ENCODE data around the gene CNKSR3. TPM values are rescaled to one million over a fixed set of nuclear protein-coding genes. Genes with fewer than 3 reads are reported as not detected.

Gene CNKSR3
- total and polyA plus RNA-seq, 5 donors: 7.9 to 21.1 (median 18.1) TPM

GRCh38 chr6:154502553-154502952 lies 7.9 kb downstream of the CNKSR3 start:
- Histone ChIP-seq H3K27me3 (ENCODE audit: control insufficient read depth, insufficient read depth) (no peaks in the 10 kb centered on the region), H3K4me3 (ENCODE audit: low read length) (no peak overlapping the region), H3K4me1 (ENCODE audit: control insufficient read depth, insufficient read depth, low read length) (peaks cover 2% of the 10 kb centered on the region), H3K9me3 (ENCODE audit: control insufficient read depth, low read length) (no peaks in the 10 kb centered on the region), H3K27ac (ENCODE audit: low read length) (no peak overlapping the region)
- ATAC-seq: no peak
- intact Hi-C loops (cut with DNase I): no loop called here
- DNase-seq: no peak
- WGBS: 89% methylated on average over 7 of the region's 7 CpGs

GRCh38 chr6:154501578-154501868 lies 9.0 kb downstream of the CNKSR3 start:
- no peak overlapping the region for H3K4me3 ChIP-seq (ENCODE audit: low read length)
- no peaks in the 10 kb centered on the region for H3K9me3 ChIP-seq (ENCODE audit: control insufficient read depth, low read length)
- peaks cover 2% of the 10 kb centered on the region for H3K4me1 ChIP-seq (ENCODE audit: control insufficient read depth, insufficient read depth, low read length)
- 66% methylated on average over 4 of the region's 4 CpGs for WGBS
- intact Hi-C loops (cut with DNase I): no loop called here
- ATAC-seq (no peak), DNase-seq (no peak)
- no peaks in the 10 kb centered on the region for H3K27me3 ChIP-seq (ENCODE audit: control insufficient read depth, insufficient read depth)
- no peak overlapping the region for H3K27ac ChIP-seq (ENCODE audit: low read length)

GRCh38 chr6:154500769-154501577 lies 9.5 kb downstream of the CNKSR3 start:
- intact Hi-C loops (cut with DNase I): no loop called here
- WGBS: 77% methylated on average over 9 of the region's 9 CpGs
- Histone ChIP-seq H3K4me3 (ENCODE audit: low read length) (no peak overlapping the region), H3K27ac (ENCODE audit: low read length) (no peak overlapping the region), H3K4me1 (ENCODE audit: control insufficient read depth, insufficient read depth, low read length) (peaks cover 6% of the 10 kb centered on the region), H3K9me3 (ENCODE audit: control insufficient read depth, low read length) (no peaks in the 10 kb centered on the region), H3K27me3 (ENCODE audit: control insufficient read depth, insufficient read depth) (no peaks in the 10 kb centered on the region)
- peak in 1 of 2 donors; percentile 52 for ATAC-seq
- no peak for DNase-seq

GRCh38 chr6:154499855-154500589 lies 10.5 kb downstream of the CNKSR3 start:
- intact Hi-C loops (cut with DNase I): loop anchor here in 1 of 4 donors (10.0 kb wide), 1 partner anchor 55 kb away; no protein-coding TSS in a partner anchor
- no peaks in the 10 kb centered on the region for H3K27me3 ChIP-seq (ENCODE audit: control insufficient read depth, insufficient read depth)
- no peak overlapping the region for H3K4me3 ChIP-seq (ENCODE audit: low read length)
- peak in 1 of 2 donors; percentile 60 for ATAC-seq
- no peak for DNase-seq
- 35% methylated on average over 4 of the region's 4 CpGs for WGBS
- no peaks in the 10 kb centered on the region for H3K9me3 ChIP-seq (ENCODE audit: control insufficient read depth, low read length)
- H3K4me1 ChIP-seq (ENCODE audit: control insufficient read depth, insufficient read depth, low read length): peaks cover 9% of the 10 kb centered on the region
- no peak overlapping the region for H3K27ac ChIP-seq (ENCODE audit: low read length)

- H3K4me1 ChIP-seq (ENCODE audit: control insufficient read depth, insufficient read depth, low read length): peaks cover 12% of the 10 kb centered on the region
- no peak overlapping the region for H3K4me3 ChIP-seq (ENCODE audit: low read length)
- no peak for ATAC-seq
- no peak for DNase-seq
- no peak overlapping the region for H3K27ac ChIP-seq (ENCODE audit: low read length)
- WGBS: 92% methylated on average over 6 of the region's 6 CpGs
- no peaks in the 10 kb centered on the region for H3K9me3 ChIP-seq (ENCODE audit: control insufficient read depth, low read length)
- intact Hi-C loops (cut with DNase I): loop anchor here in 1 of 4 donors (10.0 kb wide), 1 partner anchor 54 kb away; no protein-coding TSS in a partner anchor
- H3K27me3 ChIP-seq (ENCODE audit: control insufficient read depth, insufficient read depth): no peaks in the 10 kb centered on the region
These were observed 12.0 kb downstream of the CNKSR3 start for GRCh38 chr6:154498340-154498934.

GRCh38 chr6:154496793-154497517 lies 13.5 kb downstream of the CNKSR3 start:
- DNase-seq: no peak
- Histone ChIP-seq H3K4me1 (ENCODE audit: control insufficient read depth, insufficient read depth, low read length) (peaks cover 16% of the 10 kb centered on the region), H3K4me3 (ENCODE audit: low read length) (no peak overlapping the region), H3K27me3 (ENCODE audit: control insufficient read depth, insufficient read depth) (no peaks in the 10 kb centered on the region), H3K27ac (ENCODE audit: low read length) (no peak overlapping the region), H3K9me3 (ENCODE audit: control insufficient read depth, low read length) (no peaks in the 10 kb centered on the region)
- intact Hi-C loops (cut with DNase I): loop anchor here in 1 of 4 donors (10.0 kb wide), 1 partner anchor 52 kb away; no protein-coding TSS in a partner anchor
- 84% methylated on average over 16 of the region's 16 CpGs for WGBS
- ATAC-seq: no peak

- no peak overlapping the region for H3K4me3 ChIP-seq (ENCODE audit: low read length)
- no peaks in the 10 kb centered on the region for H3K9me3 ChIP-seq (ENCODE audit: control insufficient read depth, low read length)
- H3K27ac ChIP-seq (ENCODE audit: low read length): no peak overlapping the region
- ATAC-seq (no peak), DNase-seq (no peak)
- H3K27me3 ChIP-seq (ENCODE audit: control insufficient read depth, insufficient read depth): no peaks in the 10 kb centered on the region
- intact Hi-C loops (cut with DNase I): loop anchor here in 1 of 4 donors (10.0 kb wide), 1 partner anchor 51 kb away; no protein-coding TSS in a partner anchor
- peaks cover 18% of the 10 kb centered on the region for H3K4me1 ChIP-seq (ENCODE audit: control insufficient read depth, insufficient read depth, low read length)
- WGBS: 71% methylated on average over 4 of the region's 4 CpGs
These were observed 14.3 kb downstream of the CNKSR3 start for GRCh38 chr6:154496186-154496585.

- Histone ChIP-seq H3K27me3 (ENCODE audit: control insufficient read depth, insufficient read depth) (no peaks in the 10 kb centered on the region), H3K27ac (ENCODE audit: low read length) (no peak overlapping the region), H3K9me3 (ENCODE audit: control insufficient read depth, low read length) (no peaks in the 10 kb centered on the region), H3K4me1 (ENCODE audit: control insufficient read depth, insufficient read depth, low read length) (peaks cover 20% of the 10 kb centered on the region), H3K4me3 (ENCODE audit: low read length) (no peak overlapping the region)
- WGBS: 66% methylated on average over 5 of the region's 5 CpGs
- ATAC-seq (peak; percentile 46 to 65), DNase-seq (no peak)
- intact Hi-C loops (cut with DNase I): loop anchor here in 1 of 4 donors (10.0 kb wide), 1 partner anchor 50 kb away; no protein-coding TSS in a partner anchor
These were observed 15.7 kb downstream of the CNKSR3 start for GRCh38 chr6:154494592-154495311.

- H3K4me1 ChIP-seq (ENCODE audit: control insufficient read depth, insufficient read depth, low read length): peaks cover 18% of the 10 kb centered on the region
These were observed 18.7 kb downstream of the CNKSR3 start for GRCh38 chr6:154491567-154492470.

More at GRCh38 chr6:154491567-154492470, 18.7 kb downstream of the CNKSR3 start:
- WGBS: 85% methylated on average over 5 of the region's 5 CpGs
- Histone ChIP-seq H3K27ac (ENCODE audit: low read length) (no peak overlapping the region), H3K27me3 (ENCODE audit: control insufficient read depth, insufficient read depth) (no peaks in the 10 kb centered on the region), H3K9me3 (ENCODE audit: control insufficient read depth, low read length) (no peaks in the 10 kb centered on the region), H3K4me3 (ENCODE audit: low read length) (no peak overlapping the region)
- DNase-seq: no peak
- ATAC-seq: no peak
- intact Hi-C loops (cut with DNase I): loop anchor here in 1 of 4 donors (10.0 kb wide), 1 partner anchor 47 kb away; no protein-coding TSS in a partner anchor
